GM21786 (cell line): ENCODE measurements around the gene OR6K2.
"Not testable (repeated sequence)": the region's sequence is repeated elsewhere in the genome, so short reads cannot be mapped to it uniquely, and the experiment has no call there.

Experiments used
- ATAC-seq: cut with Tn5 transposase; IDR thresholded peaks from one replicate; pipeline ENCODE4 v1.9.1; 2021; ENCODE audit not compliant: unreplicated experiment

The OR6K2 gene, protein sequence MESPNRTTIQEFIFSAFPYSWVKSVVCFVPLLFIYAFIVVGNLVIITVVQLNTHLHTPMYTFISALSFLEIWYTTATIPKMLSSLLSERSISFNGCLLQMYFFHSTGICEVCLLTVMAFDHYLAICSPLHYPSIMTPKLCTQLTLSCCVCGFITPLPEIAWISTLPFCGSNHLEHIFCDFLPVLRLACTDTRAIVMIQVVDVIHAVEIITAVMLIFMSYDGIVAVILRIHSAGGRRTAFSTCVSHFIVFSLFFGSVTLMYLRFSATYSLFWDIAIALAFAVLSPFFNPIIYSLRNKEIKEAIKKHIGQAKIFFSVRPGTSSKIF

DNA sequence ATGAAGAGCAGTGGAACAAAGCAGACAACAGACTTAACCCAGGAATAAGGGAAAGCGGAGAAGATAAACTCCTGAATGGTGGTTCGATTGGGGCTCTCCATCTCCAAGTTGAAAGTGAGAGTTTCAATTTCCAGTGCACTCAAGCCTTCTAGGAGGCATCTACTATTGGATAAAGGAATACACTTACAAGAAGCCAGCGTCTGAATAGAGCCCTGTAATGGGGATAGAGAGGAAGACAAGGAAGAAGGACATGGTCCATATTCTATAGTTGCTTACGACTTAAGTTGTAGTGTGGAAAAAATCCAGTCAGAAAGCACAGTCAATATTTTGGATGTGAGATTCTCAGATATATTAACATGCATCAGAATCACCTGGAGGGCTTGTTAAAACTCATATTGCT, at the start of gene OR6K2:
TSS of gene OR6K2 (minus strand) at position 101 of the 400 bp plus-strand sequence. CDS start at position 101, 0 bp downstream.
- no peak for ATAC-seq

DNA sequence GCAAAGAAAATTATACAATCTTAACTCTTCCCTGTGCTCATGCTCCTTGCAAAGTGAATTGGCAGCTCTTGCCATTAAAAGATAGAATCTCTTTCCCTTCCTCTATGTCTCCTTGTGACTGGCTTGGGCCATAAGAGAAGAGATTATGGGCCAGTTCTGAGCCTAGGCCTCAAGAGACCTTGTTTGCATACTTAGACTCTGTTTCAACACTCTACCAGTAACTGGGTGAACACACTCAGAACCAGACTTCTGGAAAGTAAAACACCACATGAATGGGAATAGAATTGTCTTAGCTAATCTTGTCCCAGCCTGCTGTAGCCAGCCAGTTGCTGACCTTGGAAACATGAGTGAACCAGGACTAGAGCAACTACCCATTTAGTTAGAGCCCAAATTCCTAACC, 35.4 kb upstream of the OR6K2 start:
- no peak for ATAC-seq

DNA sequence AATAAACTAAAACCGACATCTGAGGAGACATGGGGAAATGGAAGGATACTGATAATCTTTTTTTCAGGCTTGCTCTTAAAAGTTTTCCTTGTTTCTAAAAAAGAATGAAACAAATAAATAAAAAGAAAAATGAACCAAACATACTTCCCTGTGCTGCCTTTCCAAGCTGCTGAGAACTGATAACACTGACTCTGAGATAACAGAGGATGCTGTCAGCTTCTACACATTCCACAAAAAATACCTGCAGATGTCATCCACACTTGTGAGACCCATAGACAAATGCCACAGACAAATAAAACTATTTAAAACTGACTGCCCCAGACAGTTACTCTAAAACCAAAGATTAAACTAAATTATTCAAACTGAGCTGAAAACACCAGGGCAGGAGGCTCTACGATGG, 32.1 kb upstream of the OR6K2 start:
- no peak for ATAC-seq

DNA sequence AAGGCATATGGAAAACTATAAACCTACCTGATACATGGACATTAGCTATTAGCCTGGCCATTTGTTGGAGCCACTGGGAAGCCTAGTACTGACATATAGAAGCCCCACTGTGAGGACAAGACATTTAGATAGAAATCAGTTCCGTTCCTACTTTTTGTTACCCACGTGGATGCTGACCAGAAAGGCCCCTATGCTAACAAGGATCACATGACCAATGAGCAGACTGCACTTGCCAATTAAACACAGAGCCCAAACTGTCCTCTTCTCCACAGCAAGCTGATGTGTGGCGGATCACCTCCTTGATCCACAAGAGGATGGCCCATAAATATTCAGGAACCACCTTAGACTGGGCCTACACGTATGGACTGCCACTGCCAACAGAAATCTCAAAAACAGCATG, 31.3 kb upstream of the OR6K2 start:
- ATAC-seq = no peak

DNA sequence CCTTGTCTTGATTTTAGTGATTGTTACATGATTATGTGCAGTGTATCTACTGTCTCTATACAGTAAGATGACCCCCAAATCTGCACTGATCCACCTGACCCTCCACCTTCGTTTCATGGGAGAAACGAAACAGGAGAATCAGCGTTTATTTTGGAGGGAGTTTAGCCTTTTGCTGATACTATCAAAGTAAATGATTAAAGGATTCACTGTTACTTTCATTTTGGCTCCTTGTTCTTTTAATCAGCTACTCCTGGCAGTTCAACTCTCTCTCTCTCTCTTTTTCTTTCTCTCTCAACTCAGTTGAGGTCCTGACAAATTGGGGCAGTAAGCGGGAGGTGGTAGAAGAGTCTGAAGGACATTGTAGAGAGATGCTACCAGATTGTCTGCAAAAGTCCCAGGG, 30.0 kb upstream of the OR6K2 start:
- no peak for ATAC-seq

DNA sequence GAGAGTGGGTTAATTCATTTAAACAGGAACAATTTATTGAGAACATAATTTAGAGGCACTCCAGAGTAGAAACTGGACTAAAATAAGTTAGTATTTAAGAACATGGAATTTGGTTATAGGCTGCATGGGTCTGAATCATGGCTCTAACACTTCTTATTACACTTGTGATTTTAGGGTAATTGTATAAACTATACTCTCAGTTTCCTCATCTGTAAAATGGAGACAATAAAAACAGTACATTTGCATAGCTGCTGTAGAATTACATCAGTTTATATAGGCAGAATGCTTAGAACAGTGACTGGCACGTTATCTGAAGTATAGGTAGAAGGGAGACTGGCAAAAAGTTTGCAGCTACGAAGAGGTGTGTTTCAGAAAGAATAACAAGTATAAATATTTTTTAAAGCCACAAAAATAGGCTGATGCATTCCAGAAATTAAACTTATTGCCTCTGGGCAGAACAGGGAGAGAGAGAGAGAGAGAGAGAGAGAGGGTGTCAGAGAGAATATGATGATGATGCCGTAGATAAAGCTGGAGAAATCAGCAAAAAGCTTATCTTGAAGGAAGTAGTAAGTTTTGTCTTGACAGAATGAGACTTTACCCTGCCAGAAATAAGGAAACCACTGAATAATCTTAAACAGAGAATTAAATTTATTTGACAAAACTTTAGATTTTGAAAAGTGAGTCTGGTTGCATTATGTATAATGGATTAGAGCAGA, 28.2 kb upstream of the OR6K2 start:
- no peak for ATAC-seq

DNA sequence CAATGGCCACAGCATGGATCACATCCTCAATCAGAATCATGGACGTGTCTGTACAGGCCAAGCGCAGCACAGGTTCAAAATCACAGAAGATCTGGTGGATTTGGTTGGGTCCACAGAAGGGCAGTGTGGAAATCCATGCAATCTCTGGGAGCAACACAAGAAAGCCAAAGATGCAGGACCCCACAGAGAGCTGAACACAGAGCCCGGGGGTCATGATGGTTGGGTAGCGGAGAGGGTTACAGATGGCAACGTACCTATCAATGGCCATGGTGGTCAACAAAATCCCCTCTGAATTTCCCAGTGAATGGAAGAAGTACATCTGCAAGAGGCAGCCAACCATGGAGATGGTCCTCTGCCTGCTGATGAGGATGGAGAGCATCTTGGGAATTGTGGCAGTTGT, 24.0 kb upstream of the OR6K2 start:
- no peak for ATAC-seq

DNA sequence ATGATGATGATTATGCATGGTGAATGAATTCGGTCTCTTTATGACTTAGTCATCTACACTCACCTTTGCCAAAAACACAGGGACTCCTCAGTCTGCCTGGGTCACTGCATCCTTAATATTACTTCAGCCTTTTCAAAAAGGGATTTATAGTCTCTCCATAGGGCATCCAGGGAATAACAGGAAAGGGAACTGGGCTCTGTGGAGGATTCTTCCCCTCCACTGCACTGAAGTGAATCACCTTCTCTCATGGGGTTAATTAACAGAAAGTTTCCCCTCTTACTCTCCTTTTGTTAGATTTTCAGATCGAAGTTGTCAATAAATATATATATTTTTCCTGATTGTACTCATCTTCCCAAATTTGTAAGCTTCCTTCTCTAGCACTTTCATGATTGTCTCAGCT, 20.2 kb upstream of the OR6K2 start, which contains the start of gene OR6K3:
TSS of gene OR6K3 (minus strand) at position 101 of the 400 bp plus-strand sequence. CDS start 2,605 bp downstream, outside the sequence.
- ATAC-seq = no peak

DNA sequence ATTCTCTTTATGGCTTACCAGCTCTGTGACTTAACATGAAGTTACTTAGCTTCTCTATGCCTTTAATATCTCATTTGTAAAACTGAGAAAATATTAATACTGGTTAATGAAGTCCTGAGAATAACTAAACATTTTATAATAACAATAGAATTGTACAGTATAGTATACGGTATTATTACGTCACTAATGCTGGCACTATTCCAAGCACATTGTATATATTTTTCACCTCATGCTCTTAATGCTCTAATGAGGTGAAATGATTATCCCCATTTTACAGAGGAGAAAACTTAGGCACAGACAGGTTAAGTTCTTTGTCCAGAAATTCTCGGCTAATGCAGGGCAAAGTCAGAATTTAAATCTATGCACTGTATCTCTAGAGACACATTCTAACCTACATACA, 19.2 kb upstream of the OR6K2 start:
- no peak for ATAC-seq

DNA sequence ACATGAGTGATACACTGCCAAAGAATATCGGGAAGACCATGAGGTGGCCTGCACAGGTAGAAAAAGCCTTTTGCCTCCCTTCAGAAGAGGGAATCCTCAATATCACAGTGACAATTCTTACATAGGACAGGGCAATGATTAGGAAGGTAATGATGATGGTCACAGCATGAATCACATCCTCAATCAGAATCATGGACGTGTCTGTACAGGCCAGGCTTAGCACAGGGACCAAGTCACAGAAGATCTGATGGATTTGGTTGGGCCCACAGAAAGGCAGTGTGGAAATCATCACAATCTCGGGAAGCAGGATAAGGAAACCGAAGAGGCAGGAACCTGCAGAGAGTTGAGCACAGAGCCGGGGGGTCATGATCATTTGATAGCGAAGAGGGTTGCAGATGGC, 16.9 kb upstream of the OR6K2 start:
- ATAC-seq = no peak

DNA sequence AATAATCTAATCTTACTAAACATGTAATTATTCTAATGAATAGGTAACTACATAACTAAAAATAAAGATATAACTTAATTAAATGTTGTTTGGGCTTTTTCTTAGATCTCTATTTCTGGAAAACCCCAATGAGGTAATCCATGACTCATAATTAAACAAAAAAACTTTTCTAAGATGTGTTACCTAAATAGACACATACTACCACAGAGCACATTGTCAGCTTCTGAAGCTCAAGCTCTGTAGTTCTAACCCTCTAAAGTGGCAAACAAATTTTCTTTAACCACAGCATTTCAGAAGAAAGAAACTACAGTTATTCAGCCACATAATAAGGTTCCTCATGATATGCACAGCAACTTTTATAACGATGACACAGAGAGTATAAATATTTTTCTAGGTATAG, 15.9 kb upstream of the OR6K2 start:
- no peak for ATAC-seq

DNA sequence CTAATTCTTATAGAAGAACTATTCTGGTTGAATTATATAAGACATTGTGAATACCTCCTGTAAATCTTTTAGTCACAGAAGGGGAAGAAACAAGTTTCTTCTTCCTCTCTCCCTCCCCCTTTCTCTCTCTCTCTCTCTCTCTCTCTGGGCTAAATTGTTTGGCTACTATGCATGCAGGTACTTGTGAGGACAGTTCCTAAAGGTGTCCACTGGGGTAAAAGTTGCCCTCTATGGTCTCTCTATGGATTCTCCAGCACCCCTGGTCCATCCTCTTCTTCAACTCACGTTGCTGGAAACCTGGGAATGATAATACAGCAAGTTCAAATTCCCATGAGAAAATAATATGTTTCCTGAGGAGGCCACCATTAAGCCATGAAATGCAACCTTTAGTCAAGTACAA, 14.3 kb upstream of the OR6K2 start:
- ATAC-seq = no peak

DNA sequence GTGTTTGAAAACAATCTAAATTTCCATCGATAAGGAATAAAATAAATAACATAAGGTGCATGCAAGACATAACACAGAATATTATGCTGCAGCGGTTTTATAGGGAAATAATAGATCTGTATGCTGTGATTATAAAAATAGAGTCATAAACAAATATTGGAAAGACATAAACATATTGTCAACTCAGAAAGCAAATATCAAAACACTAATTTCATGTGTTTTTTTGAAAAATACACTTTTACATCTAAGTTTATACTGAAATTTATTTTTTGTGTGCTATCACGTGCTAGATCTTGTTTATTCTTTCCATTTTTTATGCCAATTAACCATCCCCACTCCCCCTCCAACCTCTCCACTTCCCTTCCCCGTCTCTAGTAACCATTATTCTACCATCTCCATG, 10.6 kb upstream of the OR6K2 start:
- no peak for ATAC-seq

DNA sequence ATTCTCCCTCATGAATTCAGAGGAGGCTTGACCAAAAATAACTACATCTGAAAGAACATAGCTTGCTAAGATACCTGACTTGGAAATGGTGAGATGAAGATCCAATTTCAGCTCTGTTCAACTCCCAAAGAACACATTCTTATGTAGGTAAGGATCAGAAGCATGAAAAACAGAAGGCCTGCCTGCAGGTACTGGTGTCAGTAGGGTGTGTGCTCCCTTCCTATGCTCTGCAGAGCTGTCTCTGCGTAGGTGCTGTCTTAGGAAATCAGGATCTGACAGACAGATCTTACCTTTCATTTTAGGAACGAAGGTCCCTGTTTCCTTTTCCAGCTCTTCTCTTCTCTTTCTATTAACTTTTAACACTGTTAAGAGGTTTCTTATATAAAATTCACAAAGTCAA, 5.6 kb upstream of the OR6K2 start:
- ATAC-seq = no peak

DNA sequence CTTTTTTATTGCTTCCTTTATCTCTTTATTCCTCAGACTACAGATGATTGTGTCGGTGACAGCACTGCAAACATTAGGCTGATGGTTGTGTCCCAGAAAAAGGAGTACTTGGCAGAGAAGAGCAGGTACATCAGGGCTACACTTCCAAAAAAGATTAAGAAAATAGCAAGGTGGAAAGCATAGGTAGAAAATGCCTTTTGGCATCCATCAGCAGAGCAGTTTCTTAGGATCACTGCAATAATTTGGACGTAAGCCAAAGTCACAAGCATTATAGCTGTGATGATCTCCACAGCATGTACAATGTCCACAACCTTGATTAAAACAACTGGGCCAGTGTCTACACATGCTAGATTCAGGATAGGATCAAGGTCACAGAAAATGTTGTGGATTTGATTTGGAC, 5.9 kb downstream of the OR6K2 start:
- no peak for ATAC-seq

DNA sequence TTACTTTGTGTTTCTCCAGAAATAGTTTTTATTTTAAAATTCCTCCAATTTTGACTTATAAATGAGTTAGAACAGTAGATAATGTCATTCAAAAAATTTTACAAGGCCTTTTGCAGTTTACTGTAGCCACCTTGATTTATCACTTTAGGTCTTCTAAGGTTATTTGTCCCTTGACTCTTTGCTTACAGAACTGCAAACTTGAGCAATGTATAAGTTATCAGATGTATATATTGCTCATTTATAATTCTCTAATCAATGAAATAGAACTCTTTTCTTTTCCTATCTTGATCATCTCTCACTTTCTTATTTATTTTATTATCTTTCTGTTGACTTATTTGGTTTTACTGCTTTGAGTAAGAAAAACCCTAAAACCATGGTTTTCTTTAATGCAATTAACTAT, 8.1 kb downstream of the OR6K2 start:
- ATAC-seq = no peak

DNA sequence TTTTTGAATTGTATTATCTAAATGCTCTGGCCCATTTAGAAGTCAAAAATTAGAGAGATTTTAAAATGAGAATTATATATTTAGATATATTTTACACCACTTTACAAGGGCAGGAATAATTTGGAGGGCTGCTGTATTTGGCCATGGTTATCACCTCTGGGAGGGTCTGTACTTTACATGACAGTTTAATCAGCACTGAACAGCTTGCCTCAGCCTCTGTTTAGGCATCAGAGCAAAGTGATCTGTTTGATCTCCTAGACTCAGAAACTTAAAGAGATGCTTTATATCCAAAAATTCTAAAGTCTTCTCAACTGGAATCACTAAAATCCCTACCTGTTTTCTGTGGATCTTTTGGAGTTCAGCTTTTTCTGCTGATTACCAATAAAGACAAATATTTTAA, 8.5 kb downstream of the OR6K2 start:
- ATAC-seq = no peak

DNA sequence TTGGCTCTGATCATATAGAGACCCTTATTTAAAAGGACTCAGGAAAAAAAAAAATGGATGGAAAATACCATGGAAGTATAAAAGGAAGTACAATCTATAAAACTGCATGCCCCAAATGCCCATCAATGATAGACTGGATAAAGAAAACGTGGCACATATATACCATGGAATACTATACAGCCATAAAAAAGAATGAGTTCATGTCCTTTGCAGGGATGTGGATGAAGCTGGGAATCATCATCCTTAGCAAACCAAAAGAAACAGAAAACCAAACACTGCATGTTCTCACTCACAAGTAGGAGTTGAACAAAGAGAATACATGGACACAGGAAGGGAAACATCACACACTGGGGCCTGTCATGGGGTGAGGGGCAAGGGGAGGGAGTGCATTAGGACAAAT, 9.3 kb downstream of the OR6K2 start:
- ATAC-seq = not testable (repeated sequence)

DNA sequence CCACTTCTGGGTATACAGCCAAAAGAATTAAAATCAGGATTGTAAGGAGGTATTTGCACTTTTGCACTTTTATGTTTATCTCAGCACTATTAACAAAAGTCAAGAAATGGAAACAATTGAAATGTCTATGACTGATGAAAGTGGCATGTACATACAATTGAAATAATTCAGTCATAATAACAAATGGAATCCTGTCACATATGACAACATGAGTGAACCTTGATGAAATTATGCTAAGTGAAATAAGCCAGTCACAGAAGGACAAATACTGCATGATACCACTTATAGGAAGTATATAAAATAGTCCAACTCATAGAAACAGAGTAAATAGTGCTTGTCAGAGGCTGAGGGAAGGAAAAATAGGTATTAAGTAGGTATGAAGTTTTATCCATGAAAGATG, 10.6 kb downstream of the OR6K2 start:
- no peak for ATAC-seq

DNA sequence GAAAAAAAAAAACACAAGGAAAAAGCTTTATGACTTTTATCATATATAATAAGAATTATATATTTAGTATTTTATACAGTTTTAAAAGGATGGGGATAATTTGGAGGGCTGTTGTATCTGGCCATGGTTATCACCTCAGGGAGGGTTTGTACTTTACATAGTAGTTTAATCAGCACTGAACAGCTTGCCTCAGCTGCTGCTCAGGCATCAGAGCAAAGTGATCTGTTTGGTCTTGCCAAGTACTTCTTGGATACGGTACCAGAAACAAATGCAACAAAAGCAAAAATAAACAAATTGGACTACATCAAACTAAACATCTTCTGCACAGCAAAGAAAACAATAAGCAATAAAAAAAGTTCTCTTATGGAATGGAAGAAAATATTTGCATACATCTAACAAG, 11.3 kb downstream of the OR6K2 start:
- ATAC-seq = no peak

DNA sequence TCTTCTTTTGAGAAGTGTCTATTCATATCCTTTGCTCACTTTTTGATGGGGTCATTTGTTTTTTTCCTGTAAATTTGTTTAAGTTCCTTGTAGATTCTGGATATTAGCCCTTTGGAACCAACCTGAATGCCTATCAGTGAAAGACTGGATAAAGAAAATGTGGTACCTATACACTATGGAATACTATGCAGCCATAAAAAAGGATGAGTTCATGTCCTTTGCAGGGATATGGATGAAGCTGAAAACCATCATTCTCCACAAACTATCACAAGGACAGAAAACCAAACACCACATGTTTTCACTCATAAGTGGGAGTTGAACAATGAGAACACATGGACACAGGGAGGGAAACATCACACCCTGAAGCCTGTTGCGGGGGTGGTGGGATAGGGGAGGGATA, 12.1 kb downstream of the OR6K2 start:
- ATAC-seq = not testable (repeated sequence)

DNA sequence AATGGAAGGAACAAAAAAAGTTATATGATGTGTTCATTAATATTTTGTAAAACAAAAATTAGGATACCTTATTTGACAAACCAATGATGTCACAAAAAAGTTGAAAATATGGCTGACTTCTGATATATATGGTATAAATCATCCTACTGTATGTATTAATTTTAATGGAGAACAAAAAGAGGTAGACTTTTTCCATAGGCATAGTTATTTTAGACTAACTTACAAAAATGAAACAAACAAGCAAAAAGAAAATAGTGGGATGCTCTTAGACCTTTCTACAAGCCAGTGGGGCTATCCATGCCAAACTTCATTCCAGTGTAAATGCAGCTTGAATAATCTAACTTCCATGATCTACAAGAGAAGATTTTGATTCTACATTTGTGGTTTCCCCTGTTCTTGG, 13.4 kb downstream of the OR6K2 start:
- ATAC-seq = no peak
